ENCODE data around the gene CXorf65.

CXorf65 gene

DNA sequence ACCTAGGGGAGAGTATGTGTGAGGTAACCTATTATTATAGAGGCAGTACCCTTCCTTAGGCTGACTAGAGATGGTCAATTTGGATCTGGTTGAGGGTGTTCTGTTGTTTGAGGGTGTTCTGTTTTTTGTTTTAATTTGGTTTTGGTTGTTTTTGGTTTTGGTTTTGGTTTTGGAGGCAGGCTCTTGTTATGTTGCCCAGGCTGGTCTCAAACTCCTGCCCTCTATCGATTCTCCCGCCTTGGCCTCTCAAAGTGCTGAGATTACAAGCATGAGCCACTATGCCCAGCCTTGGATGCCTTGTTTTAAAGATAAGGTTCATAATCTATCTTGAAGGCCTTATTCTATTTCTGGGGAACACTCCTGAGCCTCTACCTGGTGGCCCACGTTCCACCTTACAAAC is 912 bp downstream of the CXorf65 start:
- DNase-seq: no peak

DNA sequence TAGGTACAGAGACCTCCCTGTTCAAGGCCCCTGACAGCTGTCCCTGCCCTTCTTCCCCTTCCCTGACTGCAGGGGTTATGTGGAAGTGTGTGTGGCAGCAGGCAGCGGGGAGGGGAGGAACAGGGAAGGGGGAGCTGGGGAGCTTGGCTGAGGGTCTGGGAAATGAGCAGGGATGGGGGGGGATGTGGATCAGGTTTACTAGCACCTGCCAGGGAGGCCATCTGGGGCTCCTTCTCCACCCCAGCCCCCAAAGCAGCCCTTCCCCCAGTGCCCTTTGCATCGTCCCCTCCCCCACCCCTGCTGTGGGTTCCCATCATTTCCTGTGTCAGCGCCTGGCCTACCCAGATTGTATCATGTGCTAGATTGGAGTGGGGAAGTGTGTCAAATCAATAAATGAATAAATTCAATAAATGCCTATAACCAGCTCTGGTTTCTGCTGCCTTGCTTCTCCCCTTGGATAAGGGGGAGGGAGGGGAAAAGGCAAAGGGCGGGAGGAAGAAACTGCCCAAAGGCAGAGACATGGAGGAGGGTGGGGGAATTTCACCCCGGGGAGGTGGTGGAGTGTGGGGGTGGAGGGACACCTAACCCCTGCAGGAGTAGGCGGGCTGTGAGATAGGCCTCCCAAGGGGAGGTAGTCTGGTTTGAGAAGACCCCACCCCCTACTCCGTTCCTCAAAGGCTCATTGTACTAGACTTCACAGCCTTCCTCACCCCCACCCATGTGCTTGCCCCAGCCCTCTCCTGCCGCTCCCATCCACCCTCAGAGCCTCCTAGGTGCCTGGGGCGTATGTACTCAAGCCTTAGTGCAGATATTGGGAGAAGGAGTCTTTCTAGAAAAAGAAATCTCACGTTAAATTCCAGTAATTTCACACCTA is 3.2 kb downstream of the CXorf65 start:
- no peak for DNase-seq

DNA sequence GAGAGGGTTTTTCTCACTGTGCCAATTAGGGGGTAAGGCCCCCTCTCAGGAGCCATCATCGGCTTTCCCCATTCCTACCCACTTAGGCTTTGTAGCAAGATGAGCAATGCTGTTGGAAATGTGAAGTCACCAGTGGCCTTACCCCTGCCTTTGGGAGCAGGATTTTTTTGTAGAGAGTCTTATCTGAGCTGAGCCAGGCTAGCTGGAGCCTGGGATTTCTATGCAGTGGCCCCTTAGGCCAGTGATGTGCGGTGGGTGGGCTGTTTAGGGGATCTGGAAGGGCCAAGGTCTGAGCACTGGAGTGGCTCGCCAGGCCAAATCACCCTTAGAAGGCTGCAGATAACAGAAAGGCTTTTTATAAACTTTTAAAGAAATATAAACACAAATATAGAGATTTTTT is 4.2 kb downstream of the CXorf65 start:
- no peak for DNase-seq

DNA sequence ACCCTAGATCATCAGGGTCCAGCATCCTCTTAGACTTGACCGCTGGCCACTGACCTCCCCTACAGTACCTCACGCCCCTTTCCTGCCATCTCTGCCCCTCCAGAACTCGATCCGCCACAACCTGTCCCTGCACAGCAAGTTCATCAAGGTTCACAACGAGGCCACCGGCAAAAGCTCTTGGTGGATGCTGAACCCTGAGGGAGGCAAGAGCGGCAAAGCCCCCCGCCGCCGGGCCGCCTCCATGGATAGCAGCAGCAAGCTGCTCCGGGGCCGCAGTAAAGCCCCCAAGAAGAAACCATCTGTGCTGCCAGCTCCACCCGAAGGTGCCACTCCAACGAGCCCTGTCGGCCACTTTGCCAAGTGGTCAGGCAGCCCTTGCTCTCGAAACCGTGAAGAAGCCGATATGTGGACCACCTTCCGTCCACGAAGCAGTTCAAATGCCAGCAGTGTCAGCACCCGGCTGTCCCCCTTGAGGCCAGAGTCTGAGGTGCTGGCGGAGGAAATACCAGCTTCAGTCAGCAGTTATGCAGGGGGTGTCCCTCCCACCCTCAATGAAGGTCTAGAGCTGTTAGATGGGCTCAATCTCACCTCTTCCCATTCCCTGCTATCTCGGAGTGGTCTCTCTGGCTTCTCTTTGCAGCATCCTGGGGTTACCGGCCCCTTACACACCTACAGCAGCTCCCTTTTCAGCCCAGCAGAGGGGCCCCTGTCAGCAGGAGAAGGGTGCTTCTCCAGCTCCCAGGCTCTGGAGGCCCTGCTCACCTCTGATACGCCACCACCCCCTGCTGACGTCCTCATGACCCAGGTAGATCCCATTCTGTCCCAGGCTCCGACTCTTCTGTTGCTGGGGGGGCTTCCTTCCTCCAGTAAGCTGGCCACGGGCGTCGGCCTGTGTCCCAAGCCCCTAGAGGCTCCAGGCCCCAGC is 5.7 kb downstream of the CXorf65 start:
- DNase-seq: no peak

DNA sequence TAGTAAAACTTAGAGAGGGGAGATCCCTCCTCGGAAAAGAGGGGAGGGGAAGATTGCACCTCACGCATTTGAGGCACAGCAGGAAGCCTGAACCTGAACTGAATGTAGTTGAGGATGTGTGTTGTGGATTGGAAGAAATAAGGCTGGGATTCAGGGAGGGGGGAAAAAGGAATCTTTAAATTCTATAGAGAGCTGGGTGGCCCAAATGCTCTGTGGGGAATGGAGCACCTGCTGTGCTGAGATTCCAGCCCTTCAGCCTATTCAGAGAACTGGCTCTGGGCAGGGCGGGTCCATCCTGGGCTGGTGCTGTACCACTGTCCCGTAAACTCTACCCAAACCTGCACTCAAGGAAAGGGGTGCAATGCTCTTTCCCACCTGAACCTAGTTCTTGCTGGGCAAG is 6.8 kb downstream of the CXorf65 start:
- DNase-seq: no peak

DNA sequence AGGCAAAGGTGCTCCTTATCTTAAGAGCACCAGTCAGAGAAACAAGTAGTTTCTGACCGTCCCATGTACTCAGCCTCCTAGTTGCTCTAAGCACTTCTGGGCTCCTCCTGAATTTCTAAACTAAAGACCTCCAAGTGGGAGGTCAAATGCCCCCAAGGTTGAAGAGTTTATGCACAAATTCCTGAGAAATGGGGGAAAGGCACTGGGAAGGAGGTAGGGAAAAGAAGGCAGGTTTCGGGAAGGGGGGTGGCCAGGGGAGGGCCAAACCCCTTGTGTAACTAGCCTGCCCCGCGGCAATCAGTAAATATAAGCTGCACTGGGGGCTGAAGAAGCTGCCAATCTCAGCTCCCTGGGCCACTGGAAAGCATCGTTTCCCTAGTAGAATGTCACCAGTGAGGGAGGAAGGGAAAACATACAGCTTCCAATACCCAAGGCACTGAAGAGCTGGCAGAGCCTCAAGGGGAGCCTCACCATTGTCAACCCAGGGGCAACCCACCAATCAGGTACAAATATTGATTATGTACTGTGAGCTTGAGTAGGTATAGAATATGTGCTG is 7.5 kb downstream of the CXorf65 start:
- no peak for DNase-seq

DNA sequence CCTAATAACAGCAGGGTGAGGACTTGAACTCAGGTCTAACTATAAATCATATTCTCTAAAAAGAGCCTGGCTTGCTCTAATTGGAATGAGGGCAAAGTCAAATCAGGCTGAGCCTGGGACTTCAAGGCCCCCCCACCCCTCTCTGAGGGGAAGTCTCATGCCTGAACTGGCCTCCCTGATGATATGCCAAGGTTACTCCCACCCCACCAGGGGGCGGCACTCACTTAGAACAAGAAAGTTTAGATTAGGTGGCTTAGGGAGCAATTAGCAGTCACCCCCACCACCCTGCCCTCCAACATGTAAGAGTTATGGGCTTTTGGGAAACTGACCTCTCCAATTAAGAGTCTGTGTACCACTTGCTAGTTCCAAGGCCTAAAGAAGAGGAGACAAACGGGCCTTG is 8.2 kb downstream of the CXorf65 start:
- peak; percentile 12 to 47 for DNase-seq

DNA sequence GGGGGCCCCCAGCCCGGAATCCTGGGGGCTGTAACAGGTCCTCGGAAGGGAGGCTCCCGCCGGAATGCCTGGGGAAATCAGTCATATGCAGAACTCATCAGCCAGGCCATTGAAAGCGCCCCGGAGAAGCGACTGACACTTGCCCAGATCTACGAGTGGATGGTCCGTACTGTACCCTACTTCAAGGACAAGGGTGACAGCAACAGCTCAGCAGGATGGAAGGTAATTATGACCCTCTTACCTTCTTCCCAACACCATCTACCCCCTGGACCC is 9.8 kb downstream of the CXorf65 start:
- no peak for DNase-seq

DNA sequence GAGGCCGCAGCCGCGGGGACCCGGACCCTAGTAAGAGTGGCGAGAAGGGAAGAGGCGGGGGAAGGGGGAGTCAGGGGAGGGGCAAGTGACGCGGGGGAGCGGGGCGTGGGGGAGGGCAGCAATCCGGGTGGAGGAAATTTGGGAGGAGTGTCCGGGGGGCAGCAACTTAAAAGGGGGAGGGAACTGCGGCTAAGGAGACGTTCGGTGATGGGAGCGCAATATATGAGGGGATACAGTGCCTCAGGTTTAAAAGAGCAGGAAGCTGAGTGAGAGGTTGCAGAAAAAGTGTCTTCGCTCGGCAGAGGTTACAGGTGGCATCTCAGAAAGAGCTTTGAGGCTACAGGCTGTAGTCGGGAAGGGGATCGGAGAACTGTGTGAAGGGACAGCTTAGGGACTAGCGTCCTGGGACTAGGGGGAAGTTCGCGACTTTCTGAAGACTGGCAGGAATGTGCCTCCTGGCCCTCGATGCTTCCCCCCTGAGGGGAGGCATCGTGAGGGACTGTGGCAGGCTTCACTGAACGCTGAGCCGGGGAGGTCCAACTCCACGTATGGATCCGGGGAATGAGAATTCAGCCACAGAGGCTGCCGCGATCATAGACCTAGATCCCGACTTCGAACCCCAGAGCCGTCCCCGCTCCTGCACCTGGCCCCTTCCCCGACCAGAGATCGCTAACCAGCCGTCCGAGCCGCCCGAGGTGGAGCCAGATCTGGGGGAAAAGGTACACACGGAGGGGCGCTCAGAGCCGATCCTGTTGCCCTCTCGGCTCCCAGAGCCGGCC is 10.4 kb downstream of the CXorf65 start:
- peak; percentile 9 to 38 for DNase-seq

DNA sequence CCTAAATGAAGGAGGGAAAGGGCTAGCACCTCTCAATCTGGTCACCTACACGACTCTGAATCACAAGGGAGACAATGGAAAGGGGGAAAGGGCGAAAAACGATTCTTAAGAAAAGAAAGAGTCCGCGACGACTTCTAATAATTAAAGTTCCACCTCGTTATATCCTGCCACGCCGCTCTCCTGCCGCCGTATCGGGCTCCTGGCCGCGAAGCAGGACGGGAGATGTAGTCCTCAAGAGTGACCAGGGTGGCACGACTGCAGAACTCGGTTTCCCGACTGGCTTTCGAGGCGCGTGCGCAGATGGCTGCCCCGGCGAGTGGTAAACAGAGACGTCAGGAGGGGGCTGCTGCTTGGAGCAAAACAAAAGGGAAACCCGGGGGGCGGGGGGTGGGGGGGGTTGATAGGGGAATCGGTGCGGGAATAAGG is 11.0 kb downstream of the CXorf65 start, which contains the start of gene FOXO4:
Gene FOXO4, plus strand, starts transcription at position 297 of the 426 bp plus-strand sequence. CDS start 678 bp downstream, outside the sequence.
- DNase-seq: peak; percentile 75 to 87

DNA sequence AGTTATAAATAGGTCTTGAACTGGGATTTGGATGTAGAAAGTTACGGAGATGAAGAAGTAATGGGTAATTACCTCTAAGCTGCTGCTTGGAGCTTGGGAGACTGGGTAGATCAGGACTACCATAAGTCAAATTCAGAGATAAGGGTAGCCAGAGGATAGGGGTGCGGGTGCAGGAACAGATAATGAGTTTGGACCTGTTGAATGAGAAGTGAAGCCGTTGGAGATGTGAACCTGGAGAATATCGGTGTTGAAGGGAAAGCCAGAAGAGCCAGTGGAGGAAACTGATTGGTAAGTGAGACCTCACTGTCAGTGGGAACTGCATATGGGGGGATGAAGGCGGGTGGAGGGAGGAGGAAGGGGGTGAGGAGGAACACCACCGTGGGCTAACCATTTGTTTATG is 11.5 kb downstream of the CXorf65 start:
- no peak for DNase-seq

DNA sequence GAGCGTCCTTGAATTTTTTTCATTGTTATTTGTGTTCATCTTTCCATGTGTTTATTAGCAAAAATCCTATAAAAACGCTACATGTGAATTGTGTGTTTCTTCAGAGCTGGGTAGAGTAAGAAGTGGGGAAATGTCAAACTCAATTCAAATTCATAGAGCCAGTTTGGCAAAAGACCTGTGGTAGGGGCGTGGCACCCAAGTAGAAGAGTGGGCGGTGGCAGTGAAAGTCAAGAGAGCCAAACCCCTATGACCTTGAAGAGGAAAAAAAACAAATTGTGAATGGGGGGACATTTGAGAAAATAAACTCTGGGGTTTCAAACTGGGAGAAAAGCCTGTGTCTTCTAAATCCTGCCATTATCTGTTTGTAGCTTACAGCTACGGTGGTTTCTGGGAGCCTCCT is 15.3 kb downstream of the CXorf65 start:
- no peak for DNase-seq

DNA sequence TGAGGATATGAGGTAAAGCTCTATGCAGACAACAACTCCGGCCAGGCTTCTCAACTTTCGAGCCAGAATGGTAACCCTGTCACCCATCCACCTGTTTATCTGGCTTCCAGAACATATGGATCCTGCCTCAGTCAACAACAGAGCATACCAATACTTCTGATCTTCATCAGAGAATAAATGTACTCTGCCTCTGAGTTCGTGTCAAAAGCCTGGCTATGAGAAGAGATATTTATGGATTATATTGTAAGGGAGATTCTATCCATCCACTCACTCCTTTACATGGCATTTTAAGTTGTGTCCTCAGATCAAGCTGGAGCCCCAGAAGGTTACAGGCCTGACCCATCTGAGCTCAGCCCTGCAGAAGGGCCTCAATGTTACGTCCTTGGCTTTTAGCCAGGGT is 20.6 kb downstream of the CXorf65 start:
- DNase-seq: no peak

DNA sequence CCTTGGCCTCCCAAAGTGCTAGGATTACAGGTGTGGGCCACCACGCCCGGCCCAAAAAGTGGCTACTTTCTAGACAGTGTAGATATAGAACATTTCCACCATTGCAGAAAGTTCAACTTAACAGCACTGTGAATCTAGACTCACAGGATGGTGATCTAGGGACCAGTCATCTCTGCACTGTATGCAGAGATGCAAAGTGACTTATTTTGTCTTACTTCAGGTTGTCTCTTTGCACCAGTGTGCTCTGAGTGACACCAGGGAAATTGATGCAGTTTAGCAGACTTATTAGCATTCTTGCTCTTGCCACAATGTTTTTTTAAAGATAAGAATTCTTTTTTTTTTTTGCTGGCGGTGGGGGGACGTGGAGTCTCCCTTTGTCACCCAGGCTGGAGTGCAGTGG is 23.7 kb downstream of the CXorf65 start:
- DNase-seq: no peak

DNA sequence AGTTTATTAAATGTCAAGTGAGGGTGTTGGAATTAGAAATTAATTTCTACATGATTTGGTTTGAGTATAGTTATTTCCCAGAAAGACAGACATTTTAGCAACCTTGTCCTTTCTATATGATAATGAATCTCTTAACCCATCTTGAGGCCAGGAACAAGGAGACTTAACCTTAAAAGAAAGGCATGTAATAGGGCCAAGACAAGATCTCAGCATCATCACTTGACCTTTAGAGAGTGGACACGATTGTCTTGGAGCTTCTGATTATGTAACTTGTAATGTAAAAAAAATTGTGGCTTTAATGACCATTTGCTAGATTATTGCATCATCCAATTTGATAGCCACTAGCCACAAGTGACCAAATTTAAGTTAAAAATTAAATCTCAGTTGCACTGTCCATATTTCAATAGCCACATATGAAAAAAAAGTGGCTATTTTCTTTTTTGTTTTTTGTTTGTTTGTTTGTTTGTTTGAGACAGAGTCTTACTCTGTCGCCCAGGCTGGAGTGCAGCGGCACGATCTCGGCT is 24.4 kb downstream of the CXorf65 start:
- no peak for DNase-seq

DNA sequence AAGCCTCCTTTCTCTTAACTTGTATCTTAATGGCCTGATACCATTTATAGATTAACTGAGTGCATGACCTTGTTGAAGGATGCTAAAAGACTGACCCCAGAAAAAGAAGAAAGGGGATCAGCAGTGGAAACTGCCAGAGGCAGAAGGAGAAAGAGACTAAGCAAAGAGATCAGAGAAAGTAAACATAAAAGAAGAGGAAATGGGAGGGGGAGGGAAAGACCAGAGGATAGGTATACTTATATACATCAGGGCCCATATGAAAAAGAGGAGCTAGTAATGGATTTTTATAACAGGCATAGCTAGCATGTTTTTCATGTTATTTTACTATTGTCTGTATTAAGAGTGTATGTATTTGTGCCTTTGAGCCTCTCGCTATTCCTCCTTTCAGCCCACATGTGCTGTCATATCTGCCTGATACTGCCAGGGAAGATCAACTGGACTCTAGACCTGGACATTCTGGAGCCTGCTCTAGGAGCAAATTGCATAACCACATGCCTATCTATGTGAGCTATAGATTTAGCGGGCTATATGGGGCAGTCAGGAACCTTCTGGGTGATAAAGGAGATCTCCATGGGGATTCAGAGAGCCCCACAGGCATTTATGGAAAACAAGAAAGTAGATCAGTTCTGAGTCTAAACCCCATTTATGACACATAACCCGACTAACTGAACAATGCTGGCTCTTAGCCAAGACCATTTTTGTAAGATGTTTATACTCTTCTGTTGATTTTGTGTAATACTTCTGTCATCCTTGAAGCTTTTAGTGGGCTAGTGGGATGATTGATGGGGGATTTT is 25.0 kb downstream of the CXorf65 start:
- no peak for DNase-seq

DNA sequence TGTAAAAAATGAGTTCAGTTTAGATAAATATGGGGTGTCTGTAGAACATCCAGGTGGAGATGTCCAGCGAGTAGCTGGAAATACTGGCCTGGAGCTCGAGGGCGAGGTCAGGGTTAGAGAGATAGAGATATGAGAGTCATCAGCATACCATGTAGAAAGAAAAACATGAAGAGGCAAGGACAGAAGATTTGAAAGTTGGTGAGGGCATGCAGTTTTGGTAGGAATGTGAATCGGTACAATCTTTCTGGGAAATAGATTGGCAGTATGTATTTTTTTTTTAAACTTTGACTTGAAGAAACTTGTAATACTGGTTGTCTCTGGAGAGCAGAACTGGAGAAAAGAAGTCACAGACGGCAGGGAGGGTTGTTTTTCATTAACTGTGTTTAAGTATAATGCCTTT is 36.0 kb downstream of the CXorf65 start:
- no peak for DNase-seq

DNA sequence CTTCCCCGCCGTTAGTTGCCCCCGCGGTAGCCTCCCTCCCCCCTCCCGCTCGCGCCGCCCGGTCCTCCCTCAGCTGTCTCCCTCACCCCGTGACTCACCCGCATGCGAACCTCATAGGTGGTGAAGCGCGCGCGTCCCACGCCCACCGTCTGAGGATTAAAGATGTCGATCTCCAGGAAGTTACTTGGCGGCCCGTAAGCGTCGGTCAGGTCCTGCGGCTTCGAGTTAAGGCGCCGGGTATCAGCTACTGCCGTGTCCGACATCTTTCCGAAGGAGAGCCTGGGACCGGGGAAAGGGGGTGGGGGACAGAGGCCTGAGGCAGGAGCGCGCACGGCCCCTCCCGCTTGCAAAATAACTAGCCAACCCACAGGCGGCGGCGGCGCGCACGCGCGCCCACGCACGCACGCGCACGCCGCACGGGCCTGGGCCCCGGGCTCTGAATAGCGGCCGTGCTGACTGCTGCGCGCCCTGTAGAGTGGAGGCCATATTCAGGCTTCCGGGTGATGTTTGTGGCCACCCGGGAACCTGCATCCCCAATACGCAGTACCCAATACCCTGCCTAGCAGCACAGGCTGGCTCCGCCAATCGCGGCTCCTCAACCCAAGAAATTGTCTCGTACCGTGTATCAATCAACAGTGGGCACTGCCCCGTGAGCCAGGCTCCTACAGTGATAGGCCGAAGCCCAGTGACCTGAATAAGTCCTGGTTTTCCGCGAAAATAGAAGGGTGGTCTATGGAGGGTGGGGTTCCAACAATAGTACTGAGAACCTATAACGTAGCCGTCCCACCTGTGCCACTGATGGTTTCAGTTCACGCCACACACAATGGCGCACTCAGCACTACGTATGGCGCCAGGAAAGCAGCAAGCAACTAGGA is 38.3 kb downstream of the CXorf65 start, which contains the start of gene SNX12:
Gene SNX12, minus strand, starts transcription at position 291 of the 875 bp plus-strand sequence. Its CDS starts 28 bp downstream, at position 263.
- peak; percentile 86 for DNase-seq

DNA sequence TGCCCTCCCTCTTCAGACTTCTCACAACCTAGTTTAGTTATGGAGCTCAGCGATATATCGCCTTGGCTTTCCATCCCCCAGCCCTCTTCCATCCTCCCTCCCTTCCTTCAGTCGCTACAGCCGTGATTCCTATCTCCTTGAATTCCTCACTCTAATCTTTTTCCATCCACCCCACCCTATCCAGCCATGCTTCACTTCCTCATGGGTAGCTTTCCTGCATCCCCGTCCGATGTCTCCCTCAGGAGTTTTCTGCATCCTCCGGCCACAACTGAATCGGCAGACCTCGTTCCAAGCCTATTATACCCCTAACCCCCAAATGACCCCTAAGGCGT is 38.9 kb downstream of the CXorf65 start:
- DNase-seq: peak in 1 of 2 donors; percentile 26

DNA sequence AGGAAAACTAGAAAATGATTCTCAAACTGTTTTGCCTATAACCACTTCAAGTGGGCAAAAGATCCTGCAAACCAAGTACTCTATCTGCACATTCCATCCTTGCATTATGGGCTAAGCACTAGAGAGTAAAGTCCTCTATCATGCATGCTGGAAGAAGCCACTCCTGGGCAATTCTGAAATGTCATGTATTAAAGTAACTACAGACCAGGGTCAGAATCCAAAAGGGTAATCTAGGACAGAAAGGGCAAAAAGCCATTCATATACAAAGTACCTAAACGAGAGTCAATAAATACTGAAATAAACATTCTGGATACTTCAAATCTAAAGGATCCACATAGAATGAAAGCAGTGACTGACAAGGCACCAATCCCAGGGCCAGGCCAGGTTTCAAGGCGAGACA is 39.5 kb downstream of the CXorf65 start:
- DNase-seq: no peak

DNA sequence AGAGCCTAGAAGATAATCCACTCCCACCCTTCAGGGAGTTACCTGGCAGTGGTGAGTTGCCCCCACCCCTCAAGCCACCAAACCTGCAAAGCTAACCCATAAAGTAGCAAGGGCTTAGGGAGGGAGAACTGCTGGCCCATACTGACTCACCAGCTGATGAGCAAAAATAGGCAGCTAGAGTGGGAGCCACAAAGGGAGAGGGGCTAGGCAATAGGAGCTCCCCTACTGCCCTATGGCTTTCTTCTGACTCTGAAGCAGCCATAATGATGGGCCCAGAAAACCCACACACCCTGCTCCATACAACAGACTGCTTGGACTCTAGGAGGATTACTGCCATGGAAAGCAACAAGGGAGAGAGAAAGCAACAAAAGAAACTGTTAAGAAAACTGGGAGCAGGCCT is 46.4 kb downstream of the CXorf65 start:
- no peak for DNase-seq
